Effector CD4-positive, alpha-beta T cell (primary cell): ENCODE data around the gene SDK2.

Source experiments
- DNase-seq: peaks from one replicate; pipeline ENCODE4 v3.0.0-alpha.2; 2020

SDK2 gene

GRCh38 chr17:73552300-73553048 is 91.8 kb downstream of the SDK2 start:
- no peak for DNase-seq

GRCh38 chr17:73551759-73552158 is 92.5 kb downstream of the SDK2 start:
- no peak for DNase-seq

- no peak for DNase-seq
Observed at GRCh38 chr17:73551144-73551543, 93.1 kb downstream of the SDK2 start.

GRCh38 chr17:73550556-73550955 is 93.7 kb downstream of the SDK2 start:
- no peak for DNase-seq

GRCh38 chr17:73549841-73550430 is 94.3 kb downstream of the SDK2 start:
- no peak for DNase-seq

GRCh38 chr17:73548620-73549311 is 95.5 kb downstream of the SDK2 start:
- no peak for DNase-seq

- no peak for DNase-seq
Observed at GRCh38 chr17:73547790-73548189, 96.5 kb downstream of the SDK2 start.

GRCh38 chr17:73546770-73547536 is 97.3 kb downstream of the SDK2 start:
- no peak for DNase-seq

GRCh38 chr17:73546114-73546513 is 98.1 kb downstream of the SDK2 start:
- DNase-seq = no peak

- DNase-seq = no peak
Observed at GRCh38 chr17:73545109-73546032, 98.9 kb downstream of the SDK2 start.

- no peak for DNase-seq
Observed at GRCh38 chr17:73544333-73544732, 99.9 kb downstream of the SDK2 start.

- DNase-seq = no peak
Observed at GRCh38 chr17:73542323-73542722, 101.9 kb downstream of the SDK2 start.

- DNase-seq = no peak
Observed at GRCh38 chr17:73541561-73541981, 102.7 kb downstream of the SDK2 start.

GRCh38 chr17:73541111-73541510 is 103.1 kb downstream of the SDK2 start:
- DNase-seq = no peak

- no peak for DNase-seq
Observed at GRCh38 chr17:73539166-73539565, 105.1 kb downstream of the SDK2 start.

GRCh38 chr17:73538445-73538844 is 105.8 kb downstream of the SDK2 start:
- no peak for DNase-seq

GRCh38 chr17:73536700-73537605 is 107.3 kb downstream of the SDK2 start:
- no peak for DNase-seq

- DNase-seq = no peak
Observed at GRCh38 chr17:73535746-73536145, 108.5 kb downstream of the SDK2 start.

GRCh38 chr17:73534209-73534909 is 109.9 kb downstream of the SDK2 start:
- DNase-seq = no peak

GRCh38 chr17:73533781-73534180 is 110.5 kb downstream of the SDK2 start:
- DNase-seq = no peak
